Fibroblast of peridontal ligament (primary cell): ENCODE data around the gene IGFL3.
"Not testable (repeated sequence)": the region's sequence is repeated elsewhere in the genome, so short reads cannot be mapped to it uniquely, and the experiment has no call there.

ENCODE experiments used
- DNase-seq: peaks from one replicate; pipeline ENCODE4 v3.0.0-alpha.2; 2010; ENCODE audit errors: extremely low read depth

The IGFL3 gene

DNA sequence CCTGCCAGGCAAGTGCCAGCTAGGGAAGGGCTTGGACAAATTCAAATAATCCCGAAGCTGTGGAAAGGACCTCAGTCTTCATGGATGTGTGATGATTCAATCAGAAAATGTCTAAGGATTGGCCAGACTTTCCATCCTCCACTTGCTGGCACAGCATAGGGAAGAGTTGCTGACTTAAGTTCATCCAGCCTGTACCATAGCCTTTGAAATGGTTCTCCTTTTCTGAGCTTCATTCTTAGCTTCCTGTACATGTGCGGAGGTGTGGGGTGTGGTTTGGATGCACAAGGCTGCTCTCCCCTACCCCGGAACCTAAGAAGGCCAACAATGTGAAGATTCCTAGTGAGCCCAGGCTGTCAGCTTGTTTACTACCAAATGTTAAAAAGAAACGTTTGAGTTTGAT, 959 bp upstream of the IGFL3 start:
- DNase-seq = no peak

DNA sequence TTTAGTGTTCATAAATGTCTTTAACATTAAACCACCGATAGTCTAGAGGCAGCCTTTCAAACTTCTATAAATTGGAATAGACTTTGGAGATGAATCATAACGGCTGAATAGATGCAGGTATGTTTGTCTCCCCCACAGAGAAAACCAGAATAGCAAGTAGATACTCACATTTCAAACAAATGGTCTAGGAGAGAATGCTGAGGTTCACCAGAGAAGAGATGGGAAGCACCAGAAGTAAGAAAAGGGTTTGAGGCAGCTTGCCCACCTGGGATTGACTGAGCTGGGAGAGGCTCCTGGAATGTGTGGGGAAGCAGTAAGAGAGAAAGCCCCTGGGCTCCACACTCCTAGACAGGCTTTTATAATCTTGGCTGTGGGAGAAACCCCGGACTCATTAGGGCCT, 6.4 kb downstream of the IGFL3 start:
- no peak for DNase-seq

DNA sequence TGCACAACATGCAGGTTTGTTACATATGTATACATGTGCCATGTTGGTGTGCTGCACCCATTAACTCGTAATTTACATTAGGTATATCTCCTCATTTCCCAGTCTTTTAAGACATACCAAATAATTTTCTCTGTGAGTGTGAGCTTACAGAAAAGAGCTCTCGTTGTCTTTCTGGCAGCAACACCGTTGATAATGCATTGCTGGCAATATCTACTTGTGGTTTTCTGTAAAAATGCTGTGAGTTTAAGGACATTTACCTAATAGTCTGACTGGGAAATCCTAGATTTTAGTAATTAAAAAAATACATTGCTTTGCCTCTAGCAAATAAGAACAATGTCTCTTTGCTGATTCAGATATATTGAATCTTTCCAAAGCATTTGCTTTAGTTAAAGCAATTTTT, 8.4 kb downstream of the IGFL3 start:
- DNase-seq = no peak

- peak; percentile 57 for DNase-seq
Observed at GRCh38 chr19:46115396-46116106, 8.9 kb downstream of the IGFL3 start.

DNA sequence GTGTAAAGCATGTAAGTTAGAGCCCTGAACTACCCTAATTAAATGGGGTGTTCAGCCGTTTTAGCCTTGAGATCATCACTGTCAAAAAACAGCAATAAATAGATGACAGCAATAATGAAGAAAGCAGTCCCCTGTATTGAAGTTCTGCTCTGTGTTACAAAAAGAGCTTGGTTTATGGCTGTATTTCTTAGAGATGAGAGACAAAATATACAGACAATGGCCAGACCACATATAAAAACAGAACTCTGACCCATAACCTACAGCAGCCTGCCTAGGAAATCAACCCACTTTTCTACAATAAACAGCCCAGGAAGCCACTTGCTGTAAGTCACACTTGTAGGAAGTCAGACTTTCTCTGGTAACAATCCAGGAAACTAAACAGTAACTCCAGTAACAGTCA, 10.8 kb downstream of the IGFL3 start:
- DNase-seq = no peak

GRCh38 chr19:46112527-46112926, 12.0 kb downstream of the IGFL3 start:
- no peak for DNase-seq

GRCh38 chr19:46111376-46111775, 13.1 kb downstream of the IGFL3 start:
- no peak for DNase-seq

DNA sequence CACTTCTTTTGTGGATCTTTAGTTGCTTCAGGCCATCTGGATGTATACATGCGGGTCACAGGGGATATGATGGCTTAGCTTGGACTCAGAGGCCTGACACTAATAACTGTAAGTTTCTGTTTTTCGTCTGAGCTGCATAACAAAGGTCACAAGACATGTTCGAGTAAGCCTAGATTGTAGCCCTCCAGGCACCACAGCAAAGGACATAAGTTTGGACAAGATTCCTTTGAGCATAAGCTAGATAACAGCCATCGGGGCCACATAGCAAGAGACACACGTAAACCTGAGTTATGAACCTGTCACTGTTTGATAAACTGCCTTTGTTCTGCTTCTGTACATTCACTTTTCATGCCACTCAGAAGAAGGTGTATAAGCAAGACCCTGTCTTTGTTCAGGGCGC, 14.6 kb downstream of the IGFL3 start:
- no peak for DNase-seq

GRCh38 chr19:46107371-46107770, 17.1 kb downstream of the IGFL3 start:
- peak; percentile 51 for DNase-seq

DNA sequence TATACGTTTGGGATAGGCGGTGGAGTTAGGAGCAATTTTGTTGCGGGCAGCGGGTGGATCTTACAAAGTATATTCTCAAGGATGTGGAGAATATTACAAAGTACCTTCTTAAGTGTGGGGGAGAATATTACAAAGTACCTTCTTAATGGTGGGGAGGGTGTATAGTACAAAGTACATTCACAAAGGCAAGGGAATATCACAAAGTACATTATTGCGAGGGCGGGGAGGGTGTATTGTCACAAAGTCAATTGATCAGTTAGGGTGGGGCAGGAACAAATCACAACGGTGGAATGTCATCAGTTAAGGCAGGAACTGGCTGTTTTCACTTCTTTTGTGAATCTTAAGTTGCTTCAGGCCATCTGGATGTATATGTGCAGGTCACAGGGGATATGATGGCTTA, 22.2 kb downstream of the IGFL3 start:
- not testable (repeated sequence) for DNase-seq

- DNase-seq = no peak
Observed at GRCh38 chr19:46101293-46101692, 23.2 kb downstream of the IGFL3 start.

GRCh38 chr19:46100344-46100743, 24.1 kb downstream of the IGFL3 start:
- DNase-seq = no peak

GRCh38 chr19:46090444-46090843, 34.0 kb downstream of the IGFL3 start:
- DNase-seq = no peak

- DNase-seq = no peak
Observed at GRCh38 chr19:46089432-46089831, 35.1 kb downstream of the IGFL3 start.

- DNase-seq = no peak
Observed at GRCh38 chr19:46088101-46088500, 36.4 kb downstream of the IGFL3 start.

- DNase-seq = no peak
Observed at GRCh38 chr19:46085888-46086287, 38.6 kb downstream of the IGFL3 start.

- DNase-seq = no peak
Observed at GRCh38 chr19:46082728-46083050, 41.8 kb downstream of the IGFL3 start.

DNA sequence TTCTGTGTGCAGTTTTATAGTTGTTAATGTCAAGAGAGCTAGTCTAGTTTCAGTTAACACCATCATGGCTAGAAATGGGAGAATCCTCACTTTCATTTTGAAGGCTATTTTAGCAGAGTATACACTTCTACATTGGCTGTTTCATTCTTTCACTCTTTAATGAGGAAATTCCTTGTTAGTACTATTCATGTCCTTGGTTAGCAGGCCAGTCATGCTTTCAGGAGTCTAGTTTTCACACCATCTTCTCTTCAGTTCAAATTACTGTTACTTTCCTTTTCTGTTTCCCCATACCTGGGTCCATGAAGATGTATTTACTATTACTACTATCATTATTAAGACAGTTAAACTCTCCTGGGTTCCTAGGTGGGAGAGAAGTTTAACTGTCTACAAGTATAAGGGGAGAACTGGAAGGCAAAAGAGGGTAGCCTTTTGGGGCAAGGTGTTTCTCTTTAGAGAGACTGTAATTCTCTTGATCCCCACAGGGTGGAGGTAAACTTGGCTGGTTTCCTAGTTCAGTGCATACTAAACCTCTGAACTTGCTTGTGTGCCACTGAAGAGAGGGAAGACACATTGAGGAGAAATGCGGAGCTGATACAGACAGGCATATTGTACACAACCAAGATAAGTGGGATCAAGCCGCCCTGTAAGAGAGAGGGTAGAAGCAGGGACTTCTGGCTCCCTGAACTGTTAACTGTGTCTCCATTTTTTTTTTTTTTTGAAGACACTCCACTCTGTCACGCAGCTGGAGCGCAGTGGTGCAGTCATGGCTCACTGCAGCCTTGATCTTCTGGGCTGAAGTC, 42.4 kb downstream of the IGFL3 start:
- DNase-seq = peak; percentile 72

DNA sequence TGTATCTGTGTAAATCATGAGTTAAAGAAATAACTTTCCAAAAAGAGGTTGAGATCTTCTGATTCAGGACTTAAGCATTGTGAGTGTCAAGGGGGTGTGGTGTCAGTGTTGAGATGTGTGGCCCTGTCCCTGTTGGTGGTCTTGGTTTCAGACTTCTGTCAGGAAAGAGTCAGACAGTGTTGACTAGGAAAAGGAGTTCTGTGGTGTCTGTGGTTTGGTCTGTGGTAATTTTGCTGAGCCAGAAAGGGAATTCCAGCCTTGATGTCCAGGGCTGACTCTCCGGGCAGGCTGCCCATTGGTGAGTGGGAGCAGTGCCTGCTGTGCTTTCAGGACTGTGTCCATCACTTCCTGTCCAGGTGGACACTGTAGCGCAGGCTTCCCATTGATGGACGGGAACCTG, 43.9 kb downstream of the IGFL3 start:
- peak; percentile 63 for DNase-seq

- no peak for DNase-seq
Observed at GRCh38 chr19:46079576-46079975, 44.9 kb downstream of the IGFL3 start.

DNA sequence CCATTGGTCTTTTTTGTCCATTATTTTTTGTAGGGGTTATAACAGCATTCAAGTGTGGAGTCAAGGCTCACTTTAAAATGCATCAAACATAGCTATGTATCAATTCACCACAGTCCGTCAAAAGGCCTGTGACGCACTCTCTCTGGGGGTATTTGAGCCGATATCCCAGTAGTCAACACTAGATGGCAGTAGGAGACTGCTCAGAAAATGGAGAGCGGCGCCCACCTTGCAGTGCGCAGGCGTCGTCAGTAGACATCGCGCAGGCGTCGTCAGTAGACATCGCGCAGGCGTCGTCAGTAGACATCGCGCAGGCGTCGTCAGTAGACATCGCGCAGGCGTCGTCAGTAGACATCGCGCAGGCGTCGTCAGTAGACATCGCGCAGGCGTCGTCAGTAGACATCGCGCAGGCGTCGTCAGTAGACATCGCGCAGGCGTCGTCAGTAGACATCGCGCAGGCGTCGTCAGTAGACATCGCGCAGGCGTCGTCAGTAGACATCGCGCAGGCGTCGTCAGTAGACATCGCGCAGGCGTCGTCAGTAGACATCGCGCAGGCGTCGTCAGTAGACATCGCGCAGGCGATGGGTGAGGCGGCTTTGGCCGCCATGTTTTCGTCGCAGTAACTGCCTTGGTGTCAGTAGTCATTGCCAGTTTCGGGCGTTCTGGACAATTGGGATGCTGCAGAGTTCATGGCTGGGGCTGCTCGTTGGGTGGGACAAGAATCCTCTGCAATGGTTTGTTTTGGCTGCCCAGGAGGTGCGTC, 45.7 kb downstream of the IGFL3 start:
- peak; percentile 75 for DNase-seq

- no peak for DNase-seq
Observed at GRCh38 chr19:46077815-46078167, 46.7 kb downstream of the IGFL3 start.
